SK-N-SH (cell line): ENCODE results near the gene PPP1R3F. TPM values are rescaled to one million over a fixed set of nuclear protein-coding genes. Genes with fewer than 3 reads are reported as not detected.

Source experiments
- CTCF ChIA-PET: fragments of 300-600, 350-600 bp; formaldehyde crosslinking; extraction: SDS; loops from one replicate; lab custom pipeline; 2021; lab: Yijun Ruan, JAX
- POLR2A ChIA-PET: fragments of 350-600 bp; sonication (Branson Sonifier 250); formaldehyde crosslinking; extraction: SDS; loops from one replicate; lab custom pipeline; 2020; ENCODE audit warnings: antibody characterized with exemption, inconsistent platforms; lab: Yijun Ruan, JAX
- DNase-seq: peaks from one replicate; pipeline ENCODE4 v3.0.0; 2012
- H2AFZ ChIP-seq: fragments of 200-600 bp; sonication (generic); 2 replicates; pipeline ENCODE4 v1.8.1; 2016; ENCODE audit warnings: antibody characterized with exemption, mild to moderate bottlenecking, low read depth
- H3F3A ChIP-seq: fragments of 200-600 bp; sonication (generic); replicated peaks from 2 replicates; pipeline ENCODE3; 2016; ENCODE audit warnings: antibody characterized with exemption, mild to moderate bottlenecking; ENCODE audit not compliant: insufficient read depth
- H3K27ac ChIP-seq, 2 experiments: fragments of 200-500 bp in 1 of 2; fragments of 200-600 bp in 1 of 2; sonication (Bioruptor generic) in 1 of 2; sonication (generic), shearing (Covaris generic) in 1 of 2; 2 replicates each; pipeline versions ENCODE4 v1.5.1 to v1.6.1; 2014 to 2016; ENCODE audit warnings: low read depth in 2 of 2, inconsistent platforms in 1 of 2, low read length in 1 of 2, mild to moderate bottlenecking in 1 of 2, mixed read lengths in 1 of 2
- H3K27me3 ChIP-seq: fragments of 200-600 bp; sonication (generic), shearing (Covaris generic); 2 replicates; pipeline ENCODE4 v1.6.1; 2016; ENCODE audit warnings: mixed run types; ENCODE audit not compliant: insufficient read depth
- H3K36me3 ChIP-seq, 2 experiments: fragments of 200-500 bp in 1 of 2; fragments of 200-600 bp in 1 of 2; sonication (Bioruptor generic) in 1 of 2; sonication (generic) in 1 of 2; replicated peaks in 1 of 2; 2 replicates each; pipeline versions ENCODE3 to v1.5.1; 2014 to 2016; ENCODE audit warnings: low read length in 1 of 2, mild to moderate bottlenecking in 1 of 2; ENCODE audit not compliant: insufficient read depth in 2 of 2, control insufficient read depth in 1 of 2
- H3K4me1 ChIP-seq, 2 experiments: fragments of 200-500 bp in 1 of 2; fragments of 200-600 bp in 1 of 2; sonication (Bioruptor generic) in 1 of 2; sonication (generic), shearing (Covaris generic) in 1 of 2; 2 replicates each; pipeline versions ENCODE4 v1.5.1 to v1.6.1; 2014 to 2016; ENCODE audit warnings: low read depth in 1 of 2, low read length in 1 of 2, mixed run types in 1 of 2; ENCODE audit not compliant: insufficient read depth in 2 of 2, control insufficient read depth in 1 of 2
- H3K4me2 ChIP-seq: fragments of 200-600 bp; sonication (generic), shearing (Covaris generic); 2 replicates; pipeline ENCODE4 v1.6.1; 2017; ENCODE audit warnings: mixed run types
- H3K4me3 ChIP-seq, 2 experiments: fragments of 200-500 bp in 1 of 2; fragments of 200-600 bp in 1 of 2; sonication (Bioruptor generic) in 1 of 2; sonication (generic), shearing (Covaris generic) in 1 of 2; 2 replicates each; pipeline versions ENCODE4 v1.5.1 to v1.8.1; 2014 to 2016; ENCODE audit warnings: low read depth in 2 of 2, inconsistent platforms in 1 of 2, low read length in 1 of 2, mild to moderate bottlenecking in 1 of 2, mixed read lengths in 1 of 2, moderate library complexity in 1 of 2
- H3K79me2 ChIP-seq: fragments of 200-600 bp; sonication (generic); 2 replicates; pipeline ENCODE4 v1.8.1; 2017; ENCODE audit warnings: mild to moderate bottlenecking; ENCODE audit not compliant: insufficient read depth
- H3K9ac ChIP-seq: fragments of 200-600 bp; sonication (generic); 2 replicates; pipeline ENCODE4 v1.6.1; 2017; ENCODE audit warnings: mixed run types
- H3K9me2 ChIP-seq: fragments of 200-600 bp; sonication (generic); 2 replicates; pipeline ENCODE4 v1.6.1; 2017; ENCODE audit warnings: mixed run types
- H3K9me3 ChIP-seq: fragments of 200-600 bp; sonication (generic); 2 replicates; pipeline ENCODE4 v1.6.1; 2017; ENCODE audit warnings: mixed run types, mild to moderate bottlenecking, moderate library complexity
- H4K20me1 ChIP-seq: fragments of 200-600 bp; sonication (generic); 2 replicates; pipeline ENCODE4 v1.6.1; 2017; ENCODE audit warnings: mild to moderate bottlenecking, mixed run types; ENCODE audit not compliant: insufficient read depth
- CTCF ChIP-seq: fragments of 200-600 bp; sonication (generic); IDR thresholded peaks from 2 replicates; pipeline ENCODE4 v1.6.1; 2017; ENCODE audit warnings: antibody characterized with exemption, mild to moderate bottlenecking, moderate library complexity
- ELF1 ChIP-seq: IDR thresholded peaks from 2 replicates; pipeline ENCODE4 v1.4.0; 2012
- EP300 ChIP-seq, 2 experiments: IDR thresholded peaks; 2 replicates each; pipeline versions ENCODE4 v1.4.0 to v1.6.1; 2012; ENCODE audit warnings: borderline replicate concordance in 1 of 2, low read depth in 1 of 2, low read length in 1 of 2
- FOXJ3 ChIP-seq: sonication (generic); formaldehyde crosslinking; IDR thresholded peaks from 2 replicates; pipeline ENCODE4 v1.5.1; 2020; ENCODE audit warnings: mild to moderate bottlenecking, missing genetic modification reagents
- GABPA ChIP-seq: IDR thresholded peaks from 2 replicates; pipeline ENCODE4 v1.4.0; 2012; ENCODE audit warnings: low read depth, mild to moderate bottlenecking
- IRF3 ChIP-seq: fragments of 150-350 bp; IDR thresholded peaks from 2 replicates; pipeline ENCODE4 v1.6.1; 2016; ENCODE audit warnings: mild to moderate bottlenecking, low read depth, low read length
- JUND ChIP-seq: IDR thresholded peaks from 2 replicates; pipeline ENCODE4 v1.4.0; 2012
- MEF2A ChIP-seq: IDR thresholded peaks from 2 replicates; pipeline ENCODE4 v1.4.0; 2012; ENCODE audit warnings: low read depth, borderline replicate concordance
- MXI1 ChIP-seq: IDR thresholded peaks from 2 replicates; pipeline ENCODE4 v1.6.1; 2012; ENCODE audit warnings: mild to moderate bottlenecking, low read depth, low read length, improper control_type of control experiment
- NFIC ChIP-seq: IDR thresholded peaks from 2 replicates; pipeline ENCODE4 v1.4.0; 2012; ENCODE audit warnings: borderline replicate concordance
- POLR2AphosphoS5 ChIP-seq: IDR thresholded peaks from 2 replicates; pipeline ENCODE4 v1.6.1; 2012; ENCODE audit warnings: low read depth, low read length
- SIN3A ChIP-seq: IDR thresholded peaks from 2 replicates; pipeline ENCODE4 v1.6.1; 2012; ENCODE audit warnings: low read depth, mild to moderate bottlenecking, low read length, moderate library complexity, borderline replicate concordance
- YY1 ChIP-seq: IDR thresholded peaks from 2 replicates; pipeline ENCODE4 v1.4.0; 2012; ENCODE audit warnings: low read depth, mild to moderate bottlenecking
- WGBS: methylation state at CpG from one replicate; pipeline ENCODE4 v1.1.6; 2017; ENCODE audit warnings: low lambda C conversion rate; 5-methylcytosine and 5-hydroxymethylcytosine counted together
- polyA plus RNA-seq, 3 experiments: library from polyadenylated mRNA; depleted of rRNA; stranded (reverse); fragments of >200 nt; gene quantifications; 2 replicates each; pipeline ENCODE4 v1.2.3, GENCODE V29; 2012
- TF ChIP-seq, protein P1 (sequence below): IDR thresholded peaks from 2 replicates; pipeline ENCODE4 v1.4.0; 2012; ENCODE audit warnings: low read depth
- TF ChIP-seq, protein P2 (sequence below): IDR thresholded peaks from 2 replicates; pipeline ENCODE4 v1.4.0; 2012; ENCODE audit warnings: low read depth, borderline replicate concordance
- TF ChIP-seq, protein P3 (sequence below): IDR thresholded peaks from 2 replicates; pipeline ENCODE4 v1.6.1; 2012; ENCODE audit warnings: mild to moderate bottlenecking, low read depth, low read length, moderate library complexity
- TF ChIP-seq, protein P4 (sequence below): IDR thresholded peaks from 2 replicates; pipeline ENCODE4; 2012

Gene PPP1R3F
- polyA plus RNA-seq, 1 of the 3 experiments (the other 2 are of a cell fraction), result 6.2 TPM

- Histone ChIP-seq H3K79me2 (no peaks in the 10 kb centered on the region), H3K36me3 (no peaks in the 10 kb centered on the region), H3K9me2 (no peaks in the 10 kb centered on the region), H3K27me3 (no peaks in the 10 kb centered on the region; the same call in 1 of the 2 replicates), H3K27ac (no peak overlapping the region), H3F3A (no peaks in the 10 kb centered on the region), H3K4me2 (no peak overlapping the region), H3K4me3 (no peak overlapping the region), H4K20me1 (no peaks in the 10 kb centered on the region), H3K9ac (no peak overlapping the region), H3K4me1 (no peaks in the 10 kb centered on the region), H2AFZ (no peak overlapping the region), H3K9me3 (no peaks in the 10 kb centered on the region)
- TF ChIP-seq MXI1 (no peak), YY1 (no peak)
- 54% methylated on average over 21 of the region's 56 CpGs for WGBS
- ChIA-PET CTCF (interaction anchor here (0.7 kb wide), 1 partner anchor 41 kb away, joined by 3 read pairs; no protein-coding TSS in a partner anchor), POLR2A (no interaction called here)
- no peak for DNase-seq
Observed at GRCh38 chrX:49233887-49234555, 35.6 kb upstream of the PPP1R3F start.

DNA sequence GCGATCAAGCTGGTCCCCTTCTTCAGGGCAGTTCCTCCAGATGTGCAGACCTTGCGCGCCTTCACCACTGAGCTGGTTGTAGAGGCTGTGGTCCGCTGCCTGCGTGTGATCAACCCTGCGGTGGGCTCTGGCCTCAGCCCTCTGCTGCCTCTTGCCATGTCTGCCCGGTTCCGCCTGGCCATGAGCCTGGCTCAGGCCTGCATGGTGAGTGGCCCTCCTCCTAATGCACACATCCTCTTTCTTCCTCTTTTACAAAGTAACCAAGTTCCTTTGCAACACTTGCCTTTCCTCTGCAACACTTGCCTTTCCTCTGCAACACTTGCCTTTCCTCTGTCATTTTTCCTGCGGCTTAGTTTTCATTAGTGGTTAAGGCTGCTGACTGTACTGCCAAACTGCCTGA lies 32.5 kb upstream of the PPP1R3F start:
- H3K27ac ChIP-seq, result no peak overlapping the region
- no peak overlapping the region for H3K4me3 ChIP-seq
- no peak overlapping the region for H3K9ac ChIP-seq
- H3K79me2 ChIP-seq, result no peaks in the 10 kb centered on the region
- no peaks in the 10 kb centered on the region for H3F3A ChIP-seq
- no peaks in the 10 kb centered on the region for H3K4me1 ChIP-seq
- H3K4me2 ChIP-seq, result no peak overlapping the region
- DNase-seq, result no peak
- H3K36me3 ChIP-seq, result no peaks in the 10 kb centered on the region
- H4K20me1 ChIP-seq, result no peaks in the 10 kb centered on the region
- CTCF ChIA-PET, result no interaction called here
- H2AFZ ChIP-seq, result no peak overlapping the region
- H3K9me3 ChIP-seq, result no peaks in the 10 kb centered on the region
- 65% methylated on average over 9 of the region's 9 CpGs for WGBS
- POLR2A ChIA-PET, result no interaction called here
- no peaks in the 10 kb centered on the region; the same call in 1 of the 2 replicates for H3K27me3 ChIP-seq
- no peaks in the 10 kb centered on the region for H3K9me2 ChIP-seq
- TF ChIP-seq JUND (no peak), ELF1 (no peak), MEF2A (no peak), IRF3 (no peak), NFIC (no peak), SIN3A (no peak), MXI1 (no peak), GABPA (no peak), YY1 (no peak), CTCF (no peak), FOXJ3 (CRISPR knock-in tag) (no peak), EP300 (IDR thresholded peaks at IDR 0.05; ENCODE audit: borderline replicate concordance in 1 of 2, low read depth in 1 of 2, low read length in 1 of 2) (no peak), POLR2AphosphoS5 (no peak)
- TF ChIP-seq, protein P1, sequence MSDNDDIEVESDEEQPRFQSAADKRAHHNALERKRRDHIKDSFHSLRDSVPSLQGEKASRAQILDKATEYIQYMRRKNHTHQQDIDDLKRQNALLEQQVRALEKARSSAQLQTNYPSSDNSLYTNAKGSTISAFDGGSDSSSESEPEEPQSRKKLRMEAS, result no peak
- TF ChIP-seq, protein P2, sequence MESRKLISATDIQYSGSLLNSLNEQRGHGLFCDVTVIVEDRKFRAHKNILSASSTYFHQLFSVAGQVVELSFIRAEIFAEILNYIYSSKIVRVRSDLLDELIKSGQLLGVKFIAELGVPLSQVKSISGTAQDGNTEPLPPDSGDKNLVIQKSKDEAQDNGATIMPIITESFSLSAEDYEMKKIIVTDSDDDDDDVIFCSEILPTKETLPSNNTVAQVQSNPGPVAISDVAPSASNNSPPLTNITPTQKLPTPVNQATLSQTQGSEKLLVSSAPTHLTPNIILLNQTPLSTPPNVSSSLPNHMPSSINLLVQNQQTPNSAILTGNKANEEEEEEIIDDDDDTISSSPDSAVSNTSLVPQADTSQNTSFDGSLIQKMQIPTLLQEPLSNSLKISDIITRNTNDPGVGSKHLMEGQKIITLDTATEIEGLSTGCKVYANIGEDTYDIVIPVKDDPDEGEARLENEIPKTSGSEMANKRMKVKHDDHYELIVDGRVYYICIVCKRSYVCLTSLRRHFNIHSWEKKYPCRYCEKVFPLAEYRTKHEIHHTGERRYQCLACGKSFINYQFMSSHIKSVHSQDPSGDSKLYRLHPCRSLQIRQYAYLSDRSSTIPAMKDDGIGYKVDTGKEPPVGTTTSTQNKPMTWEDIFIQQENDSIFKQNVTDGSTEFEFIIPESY, result no peak
- TF ChIP-seq, protein P3, sequence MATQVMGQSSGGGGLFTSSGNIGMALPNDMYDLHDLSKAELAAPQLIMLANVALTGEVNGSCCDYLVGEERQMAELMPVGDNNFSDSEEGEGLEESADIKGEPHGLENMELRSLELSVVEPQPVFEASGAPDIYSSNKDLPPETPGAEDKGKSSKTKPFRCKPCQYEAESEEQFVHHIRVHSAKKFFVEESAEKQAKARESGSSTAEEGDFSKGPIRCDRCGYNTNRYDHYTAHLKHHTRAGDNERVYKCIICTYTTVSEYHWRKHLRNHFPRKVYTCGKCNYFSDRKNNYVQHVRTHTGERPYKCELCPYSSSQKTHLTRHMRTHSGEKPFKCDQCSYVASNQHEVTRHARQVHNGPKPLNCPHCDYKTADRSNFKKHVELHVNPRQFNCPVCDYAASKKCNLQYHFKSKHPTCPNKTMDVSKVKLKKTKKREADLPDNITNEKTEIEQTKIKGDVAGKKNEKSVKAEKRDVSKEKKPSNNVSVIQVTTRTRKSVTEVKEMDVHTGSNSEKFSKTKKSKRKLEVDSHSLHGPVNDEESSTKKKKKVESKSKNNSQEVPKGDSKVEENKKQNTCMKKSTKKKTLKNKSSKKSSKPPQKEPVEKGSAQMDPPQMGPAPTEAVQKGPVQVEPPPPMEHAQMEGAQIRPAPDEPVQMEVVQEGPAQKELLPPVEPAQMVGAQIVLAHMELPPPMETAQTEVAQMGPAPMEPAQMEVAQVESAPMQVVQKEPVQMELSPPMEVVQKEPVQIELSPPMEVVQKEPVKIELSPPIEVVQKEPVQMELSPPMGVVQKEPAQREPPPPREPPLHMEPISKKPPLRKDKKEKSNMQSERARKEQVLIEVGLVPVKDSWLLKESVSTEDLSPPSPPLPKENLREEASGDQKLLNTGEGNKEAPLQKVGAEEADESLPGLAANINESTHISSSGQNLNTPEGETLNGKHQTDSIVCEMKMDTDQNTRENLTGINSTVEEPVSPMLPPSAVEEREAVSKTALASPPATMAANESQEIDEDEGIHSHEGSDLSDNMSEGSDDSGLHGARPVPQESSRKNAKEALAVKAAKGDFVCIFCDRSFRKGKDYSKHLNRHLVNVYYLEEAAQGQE, result no peak
- TF ChIP-seq, protein P4, sequence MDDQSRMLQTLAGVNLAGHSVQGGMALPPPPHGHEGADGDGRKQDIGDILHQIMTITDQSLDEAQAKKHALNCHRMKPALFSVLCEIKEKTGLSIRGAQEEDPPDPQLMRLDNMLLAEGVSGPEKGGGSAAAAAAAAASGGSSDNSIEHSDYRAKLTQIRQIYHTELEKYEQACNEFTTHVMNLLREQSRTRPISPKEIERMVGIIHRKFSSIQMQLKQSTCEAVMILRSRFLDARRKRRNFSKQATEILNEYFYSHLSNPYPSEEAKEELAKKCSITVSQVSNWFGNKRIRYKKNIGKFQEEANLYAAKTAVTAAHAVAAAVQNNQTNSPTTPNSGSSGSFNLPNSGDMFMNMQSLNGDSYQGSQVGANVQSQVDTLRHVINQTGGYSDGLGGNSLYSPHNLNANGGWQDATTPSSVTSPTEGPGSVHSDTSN, result no peak
